SK-N-MC (cell line): ENCODE results near the gene VIPR2.

Source experiments
- EZH2 ChIP-seq: fragments of 200-600 bp; sonication (generic); IDR thresholded peaks from one replicate; pipeline ENCODE4 v1.6.1; 2017; ENCODE audit warnings: antibody characterized with exemption
- POLR2AphosphoS5 ChIP-seq: IDR thresholded peaks from 2 replicates; pipeline ENCODE4 v1.6.1; 2012; ENCODE audit warnings: mild to moderate bottlenecking, low read depth, low read length, borderline replicate concordance

GRCh38 chr7:159038066-159038465 is 106.6 kb downstream of the VIPR2 start:
- TF ChIP-seq POLR2AphosphoS5 (no peak), EZH2 (no peak)
